Astrocyte of the spinal cord (primary cell): ENCODE data around the gene RAD50.

Experiments
- DNase-seq: peaks from one replicate; pipeline ENCODE4 v3.0.0; 2011; ENCODE audit warnings: low read depth, low spot score
- H3K4me3 ChIP-seq: 2 replicates; pipeline ENCODE4 v1.5.1; 2011; ENCODE audit warnings: low read depth, mild to moderate bottlenecking, low read length, moderate library complexity
- CTCF ChIP-seq: IDR thresholded peaks from 2 replicates; pipeline ENCODE4 v1.5.1; 2012; ENCODE audit warnings: low read depth, mild to moderate bottlenecking, low read length, inconsistent platforms
- in situ Hi-C: cut with HindIII; loops from 2 replicates; pipeline ENCODE4 v1.10.0; 2017; ENCODE audit warnings: low sequenced_read_pairs

The RAD50 gene

GRCh38 chr5:132658381-132659302 is 101.9 kb downstream of the RAD50 start:
- no peak for DNase-seq
- H3K4me3 ChIP-seq = no peak overlapping the region
- TF ChIP-seq CTCF = no peak
- in situ Hi-C loops = no loop called here

- H3K4me3 ChIP-seq = no peak overlapping the region
- in situ Hi-C loops = no loop called here
- DNase-seq = no peak
- no peak for TF ChIP-seq CTCF
Measured at GRCh38 chr5:132659598-132660493, 103.1 kb downstream of the RAD50 start.

GRCh38 chr5:132661231-132662003 is 104.6 kb downstream of the RAD50 start:
- DNase-seq = no peak
- no peak for TF ChIP-seq CTCF
- no peak overlapping the region for H3K4me3 ChIP-seq
- in situ Hi-C loops = no loop called here

GRCh38 chr5:132662004-132662401 is 105.2 kb downstream of the RAD50 start:
- DNase-seq = no peak
- H3K4me3 ChIP-seq = no peak overlapping the region
- no peak for TF ChIP-seq CTCF
- in situ Hi-C loops = no loop called here

- in situ Hi-C loops = no loop called here
Measured at GRCh38 chr5:132662925-132663770, 106.4 kb downstream of the RAD50 start.

More at GRCh38 chr5:132662925-132663770, 106.4 kb downstream of the RAD50 start:
- DNase-seq = no peak
- H3K4me3 ChIP-seq = no peak overlapping the region
- TF ChIP-seq CTCF = no peak
